SKM-1 (cell line): Measurements from ENCODE around the gene GALNS.
"Not testable (repeated sequence)": the region's sequence is repeated elsewhere in the genome, so short reads cannot be mapped to it uniquely, and the experiment has no call there.

ENCODE experiments used
- DNase-seq: peaks from one replicate; lab custom pipeline; 2025; ENCODE audit not compliant: unreplicated experiment; lab: John Stamatoyannopoulos, UW

GALNS gene

DNA sequence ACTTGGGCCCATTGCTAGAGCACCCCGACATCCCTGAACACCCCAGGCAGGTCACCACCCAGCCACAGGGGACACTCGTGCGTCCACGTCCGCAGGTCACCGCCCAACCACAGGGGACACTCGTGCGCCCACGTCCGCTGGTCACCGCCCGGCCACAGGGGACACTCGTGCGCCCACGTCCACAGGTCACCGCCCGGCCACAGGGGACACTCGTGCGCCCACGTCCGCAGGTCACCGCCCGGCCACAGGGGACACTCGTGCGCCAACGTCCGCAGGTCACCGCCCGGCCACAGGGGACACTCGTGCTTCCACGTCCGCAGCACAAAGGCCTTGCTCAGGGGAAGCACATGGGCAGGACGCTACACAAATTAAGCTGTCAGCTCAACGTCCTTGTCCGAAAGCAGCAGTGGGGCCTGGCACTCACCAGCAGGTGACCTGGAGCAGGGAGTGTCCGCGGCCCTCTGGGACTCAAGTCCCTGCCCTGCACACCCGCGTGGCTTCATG, 17.7 kb downstream of the GALNS start:
- no peak for DNase-seq

DNA sequence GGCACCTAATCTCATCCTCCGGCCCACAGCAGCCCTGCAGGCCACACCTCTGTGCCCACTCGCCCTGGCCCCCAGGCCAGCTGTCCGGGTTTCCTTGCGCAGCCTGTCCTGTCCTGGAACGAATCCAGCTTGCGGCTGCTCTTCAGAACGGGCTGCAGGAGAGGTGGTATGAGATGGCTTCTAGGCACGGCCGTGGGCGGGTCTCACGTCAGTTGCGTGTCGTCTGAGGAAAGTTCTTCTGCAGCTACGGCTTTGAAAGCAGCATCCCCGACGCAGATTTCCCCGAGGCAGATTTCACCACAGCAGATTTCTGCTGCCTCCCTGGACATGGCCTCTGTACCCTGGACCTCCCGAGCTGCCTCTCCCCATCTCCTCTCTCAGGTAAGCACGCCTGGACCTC, 18.2 kb downstream of the GALNS start:
- DNase-seq: no peak

DNA sequence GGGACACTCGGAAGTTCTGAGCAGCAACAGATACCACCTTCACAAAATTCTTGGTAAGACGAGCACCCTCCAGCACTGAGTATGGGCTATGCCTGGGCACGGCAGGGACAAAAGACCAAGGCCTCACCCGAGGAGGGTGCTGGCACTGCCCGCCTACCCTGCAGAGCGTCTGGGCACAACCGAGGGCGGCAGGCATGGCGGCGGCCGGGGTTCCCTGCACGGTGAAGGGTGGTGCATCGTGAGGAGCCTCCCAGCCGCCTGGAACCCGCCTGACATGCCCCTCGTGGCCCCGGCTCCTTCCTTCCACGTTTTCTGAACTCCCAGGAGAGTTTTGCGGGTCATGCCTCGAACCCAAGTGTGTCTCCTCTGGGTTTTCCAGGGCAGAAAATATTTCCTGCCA, 18.9 kb downstream of the GALNS start:
- DNase-seq: no peak

DNA sequence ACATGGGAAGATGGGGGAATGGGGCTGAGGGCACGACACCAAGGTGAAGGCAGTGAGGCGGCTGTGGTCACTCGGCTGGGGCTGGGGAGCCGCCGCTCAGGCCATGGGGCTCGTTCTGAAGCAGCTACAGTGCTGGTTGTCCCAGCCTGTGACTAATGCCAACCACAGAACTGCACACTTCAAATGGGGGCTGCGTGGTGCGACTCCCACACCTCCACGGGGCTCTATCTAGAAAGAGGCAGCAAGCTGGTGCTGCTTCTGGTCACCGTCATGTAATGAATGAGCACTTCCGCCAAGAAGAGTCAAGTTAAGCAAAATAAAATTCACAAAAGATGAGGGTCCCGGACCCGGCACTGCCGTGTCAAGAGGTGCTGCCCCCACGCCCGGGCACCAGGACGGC, 20.0 kb downstream of the GALNS start:
- DNase-seq: no peak

DNA sequence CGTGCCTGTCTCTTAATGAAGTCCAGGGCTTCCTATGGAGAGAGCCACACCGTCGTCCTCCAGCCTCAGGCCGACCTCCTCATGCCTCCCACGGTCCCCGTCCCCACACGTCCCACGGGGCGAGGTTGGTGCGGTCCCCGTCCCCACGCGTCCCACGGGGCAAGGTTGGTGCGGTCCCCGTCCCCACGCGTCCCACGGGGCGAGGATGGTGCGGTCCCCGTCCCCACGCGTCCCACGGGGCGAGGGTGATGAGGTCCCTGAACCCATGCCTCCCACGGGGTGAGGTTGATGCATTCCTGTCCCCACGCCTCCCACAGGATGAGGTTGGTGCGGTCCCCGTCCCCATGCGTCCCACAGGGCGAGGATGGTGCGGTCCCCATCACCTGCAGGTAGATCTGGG, 20.9 kb downstream of the GALNS start:
- DNase-seq: no peak

DNA sequence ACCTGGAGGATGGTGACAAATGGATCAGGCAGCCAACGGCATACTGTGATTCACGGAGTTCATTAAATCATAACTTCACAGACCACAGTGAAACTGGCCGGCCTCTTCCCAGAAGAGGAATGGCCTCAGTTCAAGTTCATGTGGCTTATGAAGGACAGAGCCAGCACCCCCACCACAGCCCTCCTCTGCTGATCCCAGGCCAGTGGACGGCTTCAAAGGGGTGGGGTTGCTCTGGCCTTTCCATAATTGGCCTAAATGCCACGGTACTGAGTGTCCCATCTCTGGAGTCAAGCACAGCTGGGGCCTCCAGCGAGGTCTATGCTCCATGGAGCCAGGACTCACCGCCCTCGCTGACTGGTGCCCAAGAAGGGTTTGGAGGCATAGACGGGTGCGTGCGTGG, 21.4 kb downstream of the GALNS start:
- no peak for DNase-seq

GRCh38 chr16:88834670-88835069, 22.1 kb downstream of the GALNS start:
- DNase-seq: no peak

GRCh38 chr16:88833086-88833485, 23.7 kb downstream of the GALNS start:
- DNase-seq: no peak

DNA sequence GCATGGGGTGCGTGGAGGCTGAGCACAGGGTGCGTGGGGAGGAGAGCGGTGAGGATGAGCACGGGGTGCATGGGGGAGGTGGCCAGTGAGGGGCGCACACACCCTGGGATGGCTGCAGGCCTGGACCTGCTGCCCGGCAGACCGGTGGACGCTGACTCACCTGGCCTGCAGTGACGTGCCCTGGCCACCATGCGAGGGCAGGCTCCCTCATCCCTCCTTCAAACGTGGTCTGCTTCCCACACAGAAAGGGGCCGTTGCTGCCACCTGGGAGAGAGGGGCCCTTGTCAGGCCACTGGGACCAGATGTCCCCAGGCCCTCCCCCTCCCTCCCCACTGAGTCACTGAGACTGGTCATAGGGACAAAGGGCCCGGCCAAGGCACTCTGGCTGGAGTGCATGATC, 24.9 kb downstream of the GALNS start:
- no peak for DNase-seq

DNA sequence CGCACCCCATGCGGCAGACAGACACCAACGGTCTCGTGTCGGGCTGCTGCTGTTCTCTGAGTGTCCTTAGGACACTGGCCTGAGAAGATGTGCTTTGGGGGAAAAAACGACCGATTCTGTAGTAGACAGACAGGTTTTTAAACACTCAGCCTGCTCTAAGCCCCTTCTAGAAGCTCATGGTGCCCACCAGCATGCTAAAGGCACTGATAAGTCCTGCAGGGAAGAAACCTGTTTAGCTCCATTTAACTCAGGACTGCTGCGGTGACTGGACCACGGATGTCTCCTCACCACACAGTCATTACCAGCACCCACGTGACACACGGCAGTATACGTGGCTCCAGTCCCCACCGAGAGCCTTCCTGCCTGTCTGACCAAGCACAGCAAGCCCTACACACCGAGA, 26.0 kb downstream of the GALNS start:
- DNase-seq: no peak

- DNase-seq: no peak
Measured at GRCh38 chr16:88830258-88830657, 26.5 kb downstream of the GALNS start.

- no peak for DNase-seq
Measured at GRCh38 chr16:88828711-88829110, 28.0 kb downstream of the GALNS start.

GRCh38 chr16:88827727-88828126, 29.0 kb downstream of the GALNS start:
- no peak for DNase-seq

- DNase-seq: no peak
Measured at GRCh38 chr16:88826070-88826840, 30.5 kb downstream of the GALNS start.

- DNase-seq: no peak
Measured at GRCh38 chr16:88825146-88825545, 31.6 kb downstream of the GALNS start.

GRCh38 chr16:88824256-88825077, 32.3 kb downstream of the GALNS start:
- DNase-seq: no peak

GRCh38 chr16:88823646-88824045, 33.1 kb downstream of the GALNS start:
- DNase-seq: not testable (repeated sequence)

- no peak for DNase-seq
Measured at GRCh38 chr16:88822281-88823040, 34.3 kb downstream of the GALNS start.

DNA sequence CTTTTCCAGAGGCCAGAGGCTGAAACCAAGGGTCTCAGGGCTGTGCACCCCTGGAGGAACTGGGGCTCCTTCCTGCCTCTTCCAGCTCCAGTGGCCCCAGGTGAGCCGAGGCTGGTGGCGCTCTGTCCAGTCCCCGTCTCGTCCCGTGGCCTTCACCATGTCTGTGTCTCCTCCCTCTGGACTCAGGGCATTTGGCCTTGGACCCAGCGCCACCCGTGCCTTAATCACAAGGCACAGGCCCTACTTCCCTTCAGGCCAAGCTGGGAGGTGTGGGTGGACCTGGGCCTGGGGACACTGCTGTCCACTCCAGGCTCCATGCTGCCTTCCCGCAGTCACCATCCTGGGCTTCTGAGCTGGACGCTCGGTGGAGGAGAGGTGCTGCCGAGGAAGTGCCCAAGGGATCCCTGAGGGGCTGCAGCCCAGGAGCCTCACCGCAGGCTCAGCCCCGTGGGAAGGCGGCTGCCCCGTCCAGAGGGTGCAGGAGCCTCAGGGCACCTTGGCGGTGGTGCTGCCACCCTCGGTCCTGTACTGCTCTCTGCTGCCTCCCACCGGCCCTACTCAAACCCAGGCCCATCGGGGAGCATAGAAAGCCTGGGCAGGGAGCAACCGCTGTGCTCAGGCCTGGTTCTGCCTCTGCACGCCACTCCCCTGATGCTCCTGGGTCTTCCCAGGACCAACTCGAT, 35.4 kb downstream of the GALNS start:
- no peak for DNase-seq

DNA sequence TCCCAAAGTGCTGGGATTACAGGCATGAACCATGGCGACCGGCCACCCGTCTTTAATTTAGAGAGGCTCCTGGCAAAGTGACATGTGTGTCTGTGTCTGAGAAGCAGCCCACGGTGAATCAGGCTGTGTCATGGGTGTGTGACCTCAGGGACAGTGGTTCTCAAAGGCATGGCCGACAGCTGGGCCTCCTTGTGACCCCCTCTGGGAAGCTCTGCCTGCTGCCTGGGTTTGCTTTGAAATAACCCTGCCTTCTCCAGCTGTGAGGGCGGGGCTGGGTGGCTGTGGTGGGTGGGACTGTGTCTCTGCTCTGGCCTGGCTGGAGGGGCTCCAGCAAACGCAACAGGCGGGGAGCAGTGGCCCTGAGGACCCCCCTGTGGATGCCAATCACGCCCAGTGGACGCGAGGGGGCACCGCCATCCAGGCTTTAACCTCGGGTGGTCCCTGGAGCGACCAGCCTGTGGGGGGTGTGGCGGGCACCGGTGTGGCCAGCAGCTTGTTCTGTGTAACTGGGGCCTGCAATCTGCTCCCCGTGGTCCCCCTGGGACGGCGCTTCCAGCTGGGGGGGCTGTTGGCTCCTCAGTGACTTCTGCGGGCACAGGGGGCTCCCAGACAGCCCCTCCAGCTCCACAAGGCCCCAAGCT, 36.2 kb downstream of the GALNS start:
- DNase-seq: no peak
